Glomerular visceral epithelial cell (primary cell): Measurements from ENCODE around the gene DENND1A.

Experiments
- DNase-seq: peaks from one replicate; pipeline ENCODE4 v3.0.0-alpha.2; 2016; ENCODE audit errors: extremely low spot score

Gene DENND1A

GRCh38 chr9:123469282-123469681 lies 460.6 kb downstream of the DENND1A start:
- DNase-seq = no peak

- no peak for DNase-seq
These were observed 461.4 kb downstream of the DENND1A start for GRCh38 chr9:123468541-123468940.

- DNase-seq = no peak
These were observed 464.6 kb downstream of the DENND1A start for GRCh38 chr9:123465304-123465703.

GRCh38 chr9:123460091-123460490 lies 469.8 kb downstream of the DENND1A start:
- no peak for DNase-seq

GRCh38 chr9:123457583-123457982 lies 472.3 kb downstream of the DENND1A start:
- no peak for DNase-seq

GRCh38 chr9:123456011-123456410 lies 473.9 kb downstream of the DENND1A start:
- DNase-seq = no peak

GRCh38 chr9:123455187-123455586 lies 474.7 kb downstream of the DENND1A start:
- no peak for DNase-seq

GRCh38 chr9:123454361-123454760 lies 475.6 kb downstream of the DENND1A start:
- no peak for DNase-seq

GRCh38 chr9:123453831-123454321 lies 476.1 kb downstream of the DENND1A start:
- DNase-seq = no peak

- no peak for DNase-seq
These were observed 476.8 kb downstream of the DENND1A start for GRCh38 chr9:123453076-123453667.

- DNase-seq = no peak
These were observed 478.9 kb downstream of the DENND1A start for GRCh38 chr9:123450996-123451395.

GRCh38 chr9:123450098-123450770 lies 479.7 kb downstream of the DENND1A start:
- DNase-seq = no peak

GRCh38 chr9:123447934-123448646 lies 481.8 kb downstream of the DENND1A start:
- DNase-seq = no peak

GRCh38 chr9:123445981-123446610 lies 483.8 kb downstream of the DENND1A start:
- DNase-seq = no peak

- no peak for DNase-seq
These were observed 484.8 kb downstream of the DENND1A start for GRCh38 chr9:123445116-123445515.

GRCh38 chr9:123441769-123442168 lies 488.2 kb downstream of the DENND1A start:
- DNase-seq = no peak

- DNase-seq = no peak
These were observed 489.7 kb downstream of the DENND1A start for GRCh38 chr9:123440256-123440655.

- DNase-seq = no peak
These were observed 491.1 kb downstream of the DENND1A start for GRCh38 chr9:123438821-123439220.

GRCh38 chr9:123438321-123438720 lies 491.6 kb downstream of the DENND1A start:
- no peak for DNase-seq

- no peak for DNase-seq
These were observed 492.7 kb downstream of the DENND1A start for GRCh38 chr9:123437201-123437600.

- DNase-seq = no peak
These were observed 494.5 kb downstream of the DENND1A start for GRCh38 chr9:123435471-123435870.

GRCh38 chr9:123434619-123435240 lies 495.2 kb downstream of the DENND1A start:
- DNase-seq = peak; percentile 3
